Measurements from ENCODE around the gene CTDNEP1.

- TF ChIP-seq POLR2A (IDR thresholded peaks at IDR 0.05) = no peak
- TF ChIP-seq CTCF (IDR thresholded peaks at IDR 0.05) = no peak
- no peak for TF ChIP-seq POLR2AphosphoS5 (IDR thresholded peaks at IDR 0.05)
- no peak for TF ChIP-seq EP300 (IDR thresholded peaks at IDR 0.05)
These were observed 36.3 kb downstream of the CTDNEP1 start for GRCh38 chr17:7215136-7215638.
